CD4-positive, alpha-beta T cell treated with Interleukin-6 for 4 hours (primary cell): ENCODE results near the gene INSL3.

Experiments
- DNase-seq: peaks from one replicate; pipeline ENCODE4 v3.0.0-alpha.2; 2020; ENCODE audit warnings: mixed read lengths

INSL3 gene

DNA sequence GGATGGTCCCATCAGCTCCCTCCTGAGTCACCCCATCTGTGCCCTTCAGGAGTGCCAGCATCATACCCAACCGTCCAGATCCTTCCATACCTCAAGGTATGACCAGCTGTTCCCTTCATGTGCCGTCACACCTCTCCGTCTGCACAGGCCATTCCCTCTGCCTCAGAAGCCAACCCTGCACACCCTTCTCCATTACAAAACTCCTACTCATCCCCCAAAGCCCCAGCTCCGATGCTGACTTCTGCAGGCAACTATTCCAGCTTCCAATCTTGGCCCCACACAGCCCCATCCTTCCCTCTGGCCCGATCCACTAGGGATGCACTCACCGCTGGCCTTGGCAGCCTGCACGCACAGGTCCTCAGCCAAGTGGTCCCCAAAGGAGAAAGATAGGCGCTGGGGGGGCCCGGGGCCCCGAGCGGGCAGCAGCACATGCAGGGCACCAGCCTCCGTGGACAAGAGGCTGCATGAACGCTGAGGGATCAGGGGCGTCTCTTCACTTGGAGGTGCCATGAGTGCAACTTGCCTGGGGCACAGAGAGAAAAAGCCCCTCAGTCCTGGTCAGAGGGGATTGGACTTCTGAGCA is 22.7 kb upstream of the INSL3 start:
- no peak for DNase-seq

DNA sequence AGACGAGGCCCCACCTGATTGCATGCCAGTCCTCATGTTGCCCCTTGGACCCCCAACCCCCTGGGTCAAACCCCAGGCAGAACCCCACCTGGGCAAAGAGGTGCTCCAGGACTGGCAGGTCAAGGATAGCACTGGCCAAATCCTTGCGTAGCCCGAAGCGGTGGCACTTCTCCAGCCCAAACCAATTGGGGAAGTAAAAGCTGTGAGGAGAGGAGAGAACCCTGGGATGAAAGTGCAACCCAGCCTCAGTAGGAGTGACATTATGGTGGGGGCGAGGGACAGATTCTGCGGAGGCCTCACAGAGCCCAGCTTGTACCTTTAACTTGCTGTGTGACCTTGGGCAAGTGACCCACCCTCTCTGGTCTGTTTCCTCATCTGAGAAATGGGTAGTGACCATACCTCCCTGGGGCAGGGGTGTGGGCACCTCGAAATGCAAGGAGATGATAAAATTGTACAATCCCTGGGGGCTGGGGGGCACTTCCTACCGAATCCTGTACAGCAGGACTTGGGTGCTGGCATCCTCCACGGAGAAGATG is 22.0 kb upstream of the INSL3 start:
- DNase-seq: no peak

DNA sequence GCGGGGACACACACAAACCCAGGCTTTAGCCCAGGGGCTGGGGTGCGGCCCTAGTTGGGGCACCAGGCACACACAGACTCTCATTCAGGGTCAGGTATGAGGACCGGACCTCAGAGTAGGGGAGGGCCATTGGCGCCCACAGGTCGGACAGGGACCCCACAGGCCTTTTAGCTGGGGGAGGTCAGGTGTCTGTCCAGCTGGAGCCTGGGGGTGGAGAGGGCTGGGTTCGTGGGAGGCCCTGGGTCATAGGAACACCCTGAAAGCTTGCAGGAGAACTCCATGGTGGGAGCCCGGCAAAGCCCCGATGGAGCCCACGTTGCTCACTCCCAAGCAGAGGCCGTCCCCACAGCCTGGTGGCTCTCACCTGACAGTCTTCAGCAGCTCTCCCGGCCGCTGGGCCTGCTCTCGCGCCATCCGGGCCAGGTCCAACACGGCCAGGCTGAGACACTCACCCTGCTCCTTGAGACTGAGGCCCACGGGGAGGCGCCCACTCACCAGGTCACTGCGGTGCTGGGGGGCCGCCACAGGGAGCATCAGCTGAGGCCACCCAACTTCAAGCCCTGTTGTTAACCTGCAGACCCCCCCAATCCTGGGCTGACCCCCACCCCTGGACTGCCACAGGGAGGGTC is 21.5 kb upstream of the INSL3 start:
- no peak for DNase-seq

- DNase-seq: peak; percentile 49
These were observed 20.7 kb upstream of the INSL3 start for GRCh38 chr19:17841810-17842662.

DNA sequence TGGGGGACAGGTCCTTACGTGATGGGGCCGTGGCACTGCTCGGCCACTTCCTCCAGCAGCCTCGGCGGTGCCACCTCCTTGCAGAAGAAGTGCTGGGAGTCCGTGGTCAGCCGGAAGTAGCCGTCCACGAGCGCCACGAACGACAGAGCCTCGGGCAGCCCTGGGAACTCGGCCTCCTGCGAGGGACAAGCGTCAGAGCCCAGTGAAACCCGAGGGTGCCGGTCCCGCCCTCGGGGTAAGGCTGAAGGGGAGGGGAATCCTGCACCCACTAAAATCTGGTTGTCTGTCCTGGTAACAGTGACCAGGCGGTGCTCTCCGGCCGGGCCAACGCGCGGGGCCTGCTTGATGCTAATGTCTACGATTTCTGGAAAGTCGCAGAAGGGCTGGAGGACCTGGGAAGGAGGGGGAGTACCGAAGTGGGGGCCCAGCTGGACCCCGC is 20.1 kb upstream of the INSL3 start:
- DNase-seq: no peak

DNA sequence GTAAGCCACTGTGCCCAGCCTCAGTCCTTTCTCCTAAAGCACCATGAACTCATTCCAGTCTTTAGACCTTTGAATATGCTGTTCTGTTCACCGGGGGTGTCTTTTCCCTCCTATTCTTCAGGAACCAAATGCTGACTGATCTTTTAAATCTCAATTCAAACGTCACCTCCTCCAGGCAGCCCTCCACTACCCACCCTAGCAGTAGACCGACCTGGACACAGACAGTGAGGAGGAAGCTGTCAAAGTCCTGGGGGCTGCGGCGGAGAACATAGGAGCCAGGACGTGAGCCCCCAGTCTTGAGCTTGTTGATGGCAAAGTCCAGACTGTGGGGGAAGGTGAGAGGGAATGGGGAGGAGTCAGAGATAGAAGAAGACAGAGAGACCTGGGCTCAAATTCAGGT is 18.7 kb upstream of the INSL3 start:
- DNase-seq: no peak

DNA sequence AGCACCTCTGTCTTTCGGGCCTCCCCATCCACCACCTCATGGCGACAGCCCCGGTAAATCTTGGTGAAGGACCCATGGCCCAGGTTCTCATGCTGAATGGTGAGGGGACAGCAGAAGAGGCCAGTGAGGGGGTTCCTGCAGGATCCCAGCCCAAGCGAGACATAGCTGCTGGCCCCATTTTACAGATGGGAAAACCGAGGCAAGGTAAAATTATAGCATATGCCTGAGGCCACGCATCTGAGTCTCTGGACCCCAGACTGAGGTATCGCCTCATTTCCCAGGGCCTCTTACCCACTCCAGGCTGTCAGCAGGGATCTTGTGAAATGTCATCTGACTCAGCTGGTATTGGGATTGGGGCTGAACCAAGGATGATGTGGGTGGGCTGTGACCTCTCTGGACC is 16.7 kb upstream of the INSL3 start:
- no peak for DNase-seq

DNA sequence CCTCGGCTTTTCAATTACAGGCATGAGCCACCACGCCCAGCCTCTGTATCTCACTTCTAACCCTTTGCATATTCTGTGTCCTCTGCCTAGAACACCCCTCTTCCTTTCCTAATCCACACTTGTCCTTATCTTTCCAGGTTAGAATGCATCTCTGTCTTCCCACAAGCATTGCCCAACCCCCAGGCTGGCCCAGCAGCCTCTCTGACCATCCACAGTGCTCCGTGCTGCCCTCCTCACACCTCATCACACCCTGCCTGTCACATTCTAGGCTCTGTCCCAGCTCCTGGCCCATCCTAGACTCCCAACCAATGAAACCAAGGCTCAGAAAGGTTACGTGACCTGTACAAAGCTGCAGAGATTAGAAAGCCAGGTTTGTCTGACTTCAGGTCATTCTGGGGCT is 15.2 kb upstream of the INSL3 start:
- no peak for DNase-seq

DNA sequence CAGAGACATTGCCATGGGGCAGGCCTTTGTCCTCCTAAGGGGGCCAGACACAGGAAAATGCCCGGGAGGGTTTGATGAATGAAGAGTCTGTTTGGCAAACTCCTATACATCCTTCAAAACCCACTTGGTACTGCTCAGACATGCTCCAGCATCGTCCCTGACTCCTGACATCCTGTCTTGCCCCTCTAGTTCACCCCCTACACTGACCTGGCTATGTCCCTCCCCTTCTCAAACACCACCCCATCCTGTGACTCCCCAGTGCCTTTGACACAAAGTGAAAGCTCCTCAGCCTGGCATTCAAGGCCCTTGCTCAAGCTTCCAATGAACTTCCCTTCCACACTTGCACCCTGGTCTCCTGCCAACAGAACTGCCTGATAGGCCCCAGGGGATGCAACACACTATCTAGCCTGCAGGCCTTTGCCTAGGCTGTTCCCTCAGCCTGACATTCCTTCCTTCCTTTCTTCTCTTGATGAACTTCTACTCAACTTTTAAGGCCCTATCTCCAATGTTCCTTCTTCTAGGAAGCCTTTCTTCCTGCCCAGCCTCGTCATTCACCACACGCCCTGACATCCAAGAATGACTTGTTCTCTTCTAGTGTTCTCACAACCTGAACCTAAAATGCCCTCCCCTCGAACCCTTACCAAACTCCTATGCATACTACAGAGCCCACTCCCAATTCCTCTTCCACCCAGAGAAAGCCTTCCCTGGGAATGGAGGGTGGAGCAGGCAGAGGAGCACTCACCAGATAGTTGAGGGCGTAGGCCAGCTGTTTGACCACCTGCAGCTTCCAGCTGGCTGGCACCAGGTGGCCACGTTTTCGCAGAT is 14.1 kb upstream of the INSL3 start:
- no peak for DNase-seq

- DNase-seq: no peak
These were observed 13.2 kb upstream of the INSL3 start for GRCh38 chr19:17834350-17835181.

GRCh38 chr19:17832443-17833208 is 11.3 kb upstream of the INSL3 start:
- DNase-seq: no peak

GRCh38 chr19:17831419-17831888 is 10.1 kb upstream of the INSL3 start:
- no peak for DNase-seq

- DNase-seq: peak; percentile 21
These were observed 9.5 kb upstream of the INSL3 start for GRCh38 chr19:17830567-17831418.

DNA sequence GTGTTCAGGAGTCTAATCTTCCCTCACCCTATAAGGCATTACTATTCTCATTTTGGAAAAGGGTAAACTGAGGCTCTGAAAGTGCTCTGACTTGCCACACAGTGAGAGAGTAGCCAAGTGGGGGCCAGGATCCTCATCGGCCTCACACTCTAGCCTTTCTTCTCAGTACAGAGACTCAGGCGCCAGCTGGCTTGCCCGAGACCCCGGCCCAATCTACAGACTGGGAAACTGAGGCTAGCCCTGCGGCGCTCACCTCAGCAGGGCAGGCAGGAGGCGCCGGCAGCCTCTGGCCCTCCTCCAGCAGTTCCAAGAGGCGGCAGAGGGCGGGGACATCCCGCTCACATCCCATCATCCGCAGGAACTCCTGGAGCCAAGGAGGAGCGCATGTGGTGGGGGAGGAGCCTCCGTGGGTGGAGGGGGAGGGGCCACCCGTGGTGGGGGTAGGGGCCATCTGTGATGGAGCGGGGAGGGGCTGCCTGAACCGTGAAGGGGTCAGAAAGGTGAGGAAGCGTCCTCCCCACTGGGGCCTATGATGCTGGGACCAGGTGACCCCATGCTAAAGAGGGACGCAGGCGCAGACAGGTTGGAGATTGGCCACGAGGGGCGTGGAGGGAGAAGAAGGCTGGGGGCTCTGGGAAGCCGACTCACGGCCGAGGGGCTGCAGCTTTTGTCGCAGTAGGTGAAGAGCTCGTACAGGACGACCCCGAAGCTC is 8.7 kb upstream of the INSL3 start:
- no peak for DNase-seq

GRCh38 chr19:17826508-17827056 is 5.3 kb upstream of the INSL3 start:
- no peak for DNase-seq

- no peak for DNase-seq
These were observed 3.0 kb upstream of the INSL3 start for GRCh38 chr19:17824339-17824738.

- DNase-seq: no peak
These were observed 3.5 kb downstream of the INSL3 start for GRCh38 chr19:17817668-17818363.

- no peak for DNase-seq
These were observed 9.2 kb downstream of the INSL3 start for GRCh38 chr19:17812099-17812498.
